CD4-positive, alpha-beta memory T cell (primary cell): Measurements from ENCODE around the gene CDK3. TPM values are rescaled to one million over a fixed set of nuclear protein-coding genes. Genes with fewer than 3 reads are reported as not detected.

Experiments used
- CTCF ChIA-PET: fragments of 350-600 bp; sonication (Branson Sonifier 250); formaldehyde crosslinking; loops from one replicate; lab custom pipeline; 2021; ENCODE audit warnings: inconsistent platforms; ENCODE audit not compliant: partially characterized antibody; lab: Charles Lee
- POLR2A ChIA-PET: fragments of 350-600 bp; sonication (Branson Sonifier 250); formaldehyde crosslinking; loops from one replicate; lab custom pipeline; 2021; ENCODE audit not compliant: partially characterized antibody; lab: Charles Lee
- DNase-seq, 5 donors: peaks; one replicate each; pipeline versions ENCODE4 v3.0.0 to v3.0.0-alpha.2; 2020 to 2022; ENCODE audit warnings: mixed read lengths in 1 of 5
- H3K27ac ChIP-seq: one replicate; pipeline ENCODE4 v1.7.0; 2013; ENCODE audit warnings: low read depth, low read length
- H3K27me3 ChIP-seq: 2 replicates; pipeline ENCODE4 v1.7.0; 2013; ENCODE audit warnings: mild to moderate bottlenecking, low read length, moderate library complexity; ENCODE audit not compliant: insufficient read depth
- H3K36me3 ChIP-seq: 2 replicates; pipeline ENCODE4 v1.7.0; 2013; ENCODE audit warnings: mild to moderate bottlenecking, low read length, moderate library complexity; ENCODE audit not compliant: insufficient read depth
- H3K4me1 ChIP-seq: 2 replicates; pipeline ENCODE4 v1.7.0; 2013; ENCODE audit warnings: mild to moderate bottlenecking, low read length, moderate library complexity; ENCODE audit not compliant: insufficient read depth
- H3K4me3 ChIP-seq, 2 donors: one replicate each; pipeline ENCODE4 v1.7.0; 2013; ENCODE audit warnings: low read length in 2 of 2, mild to moderate bottlenecking in 1 of 2
- H3K9me3 ChIP-seq, 2 donors: one replicate each; pipeline ENCODE4 v1.7.0; 2013; ENCODE audit warnings: low read length in 2 of 2, control low read depth in 1 of 2; ENCODE audit not compliant: control insufficient read depth in 1 of 2
- H3K27ac Mint-ChIP-seq, 7 donors: one replicate each; pipeline ENCODE4 v1.8.0; 2020 to 2021; ENCODE audit warnings: mixed read lengths in 7 of 7, mild to moderate bottlenecking in 6 of 7, inconsistent platforms in 3 of 7, moderate library complexity in 3 of 7
- H3K27me3 Mint-ChIP-seq, 2 donors: one replicate each; pipeline ENCODE4 v1.8.0; 2020 to 2021; ENCODE audit warnings: mixed read lengths in 2 of 2
- H3K36me3 Mint-ChIP-seq, 2 donors: one replicate each; pipeline ENCODE4 v1.8.0; 2020 to 2021; ENCODE audit warnings: mixed read lengths in 2 of 2, inconsistent platforms in 1 of 2, mild to moderate bottlenecking in 1 of 2
- H3K4me1 Mint-ChIP-seq, 4 donors: one replicate each; pipeline ENCODE4 v1.8.0; 2020 to 2021; ENCODE audit warnings: mixed read lengths in 4 of 4, mild to moderate bottlenecking in 1 of 4
- H3K4me3 Mint-ChIP-seq, 8 donors: one replicate each; pipeline ENCODE4 v1.8.0; 2020 to 2021; ENCODE audit warnings: mixed read lengths in 8 of 8, mild to moderate bottlenecking in 7 of 8, moderate library complexity in 6 of 8, inconsistent platforms in 3 of 8
- H3K9me3 Mint-ChIP-seq, 8 donors: one replicate each; pipeline ENCODE4 v1.8.0; 2020 to 2021; ENCODE audit warnings: mixed read lengths in 8 of 8, mild to moderate bottlenecking in 5 of 8, inconsistent platforms in 3 of 8, moderate library complexity in 1 of 8
- intact Hi-C: fragments of 100-400 bp; cut with micrococcal nuclease; formaldehyde crosslinking; loops from one replicate; pipeline ENCODE4 v1.15.1; 2023
- polyA plus RNA-seq, 2 donors: library from polyadenylated mRNA; unstranded; fragments of 300-500 nt; fragmentation: Illumina TruSeq; gene quantifications; one replicate each; pipeline ENCODE4 v1.2.3, GENCODE V29; 2021
- total RNA-seq, 2 experiments: library from RNA; stranded (reverse); gene quantifications; one replicate each; pipeline ENCODE4 v1.2.3, GENCODE V29; 2021

CDK3 gene
- total and polyA plus RNA-seq, 4 experiments from 2014 or later: 1.0 to 9.7 (median 5.4) TPM

GRCh38 chr17:76049239-76049638 lies 48.6 kb downstream of the CDK3 start:
- Histone ChIP-seq H3K9me3 (no peaks in the 10 kb centered on the region), H3K36me3 (peaks cover 74% of the 10 kb centered on the region), H3K4me1 (peaks cover 6% of the 10 kb centered on the region), H3K27ac (no peak overlapping the region), H3K27me3 (no peaks in the 10 kb centered on the region), H3K4me3 (no peak overlapping the region)
- H3K27ac Mint-ChIP-seq: peak overlapping the region; percentile 49 to 95 (median 80)
- H3K4me1 Mint-ChIP-seq: peaks cover 14 to 23% (median 19%) of the 10 kb centered on the region in 4 donors
- peak overlapping the region in 1 of 8 donors; percentile 7 for H3K4me3 Mint-ChIP-seq
- H3K36me3 Mint-ChIP-seq: peaks cover 66 to 76% of the 10 kb centered on the region in 2 donors
- CTCF ChIA-PET: no interaction called here
- H3K9me3 Mint-ChIP-seq: no peaks in the 10 kb centered on the region
- no peak for DNase-seq
- no peaks in the 10 kb centered on the region for H3K27me3 Mint-ChIP-seq
- POLR2A ChIA-PET: interaction anchor here (0.8 kb wide), 1 partner anchor 12 kb away, joined by 3 read pairs; no protein-coding TSS in a partner anchor
- intact Hi-C loops: loop anchor here (2.0 kb wide), 1 partner anchor 16 kb away; no protein-coding TSS in a partner anchor

DNA sequence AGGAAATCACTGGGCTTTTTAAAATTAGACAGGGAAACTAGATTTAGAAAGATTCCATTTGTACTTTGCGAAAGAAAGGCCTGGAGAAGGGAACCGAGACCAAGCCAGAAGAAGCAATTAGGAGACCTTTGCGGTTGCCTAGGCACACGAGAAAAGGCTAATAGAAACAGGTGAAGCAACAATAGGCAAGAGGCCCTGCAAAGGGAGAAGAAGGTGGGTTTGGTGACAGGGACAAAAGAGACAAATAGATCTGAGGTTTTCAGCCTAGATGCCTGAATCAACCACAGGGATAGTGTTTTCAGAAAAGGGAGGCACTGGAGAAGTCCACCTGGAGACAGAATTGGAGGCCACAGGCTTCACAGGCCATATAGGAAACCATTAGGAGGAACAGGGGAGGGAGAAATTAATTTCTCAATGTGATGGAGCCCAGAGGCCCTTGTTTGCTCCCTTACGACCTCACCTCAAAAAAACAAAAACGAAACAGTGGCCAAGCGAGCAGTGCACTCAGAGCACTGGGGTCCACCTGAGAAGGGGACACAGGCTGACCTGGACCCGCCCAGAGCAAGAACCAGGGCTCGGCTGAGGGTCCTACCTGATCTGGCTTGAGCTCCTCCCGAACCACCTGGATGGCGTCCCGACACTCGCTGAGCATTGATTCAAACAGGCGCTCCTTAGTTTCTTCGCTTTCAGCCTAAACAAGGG lies 49.3 kb downstream of the CDK3 start:
- H3K4me3 ChIP-seq: no peak overlapping the region
- peaks cover 66% of the 10 kb centered on the region for H3K36me3 ChIP-seq
- H3K4me3 Mint-ChIP-seq: no peak overlapping the region
- H3K27ac Mint-ChIP-seq: peak overlapping the region in 5 of 7 donors; percentile 53 to 90 (median 74)
- peaks cover 14 to 23% (median 19%) of the 10 kb centered on the region in 4 donors for H3K4me1 Mint-ChIP-seq
- no peak overlapping the region for H3K27ac ChIP-seq
- ChIA-PET POLR2A (interaction anchor here (0.8 kb wide), 1 partner anchor 11 kb away, joined by 3 read pairs; no protein-coding TSS in a partner anchor), CTCF (no interaction called here)
- H3K27me3 ChIP-seq: no peaks in the 10 kb centered on the region
- DNase-seq: no peak
- H3K4me1 ChIP-seq: peaks cover 6% of the 10 kb centered on the region
- no peaks in the 10 kb centered on the region for H3K9me3 Mint-ChIP-seq
- no peaks in the 10 kb centered on the region for H3K9me3 ChIP-seq
- intact Hi-C loops: loop anchor here (2.0 kb wide), 1 partner anchor 15 kb away; no protein-coding TSS in a partner anchor
- no peaks in the 10 kb centered on the region for H3K27me3 Mint-ChIP-seq
- H3K36me3 Mint-ChIP-seq: peaks cover 59 to 71% of the 10 kb centered on the region in 2 donors

DNA sequence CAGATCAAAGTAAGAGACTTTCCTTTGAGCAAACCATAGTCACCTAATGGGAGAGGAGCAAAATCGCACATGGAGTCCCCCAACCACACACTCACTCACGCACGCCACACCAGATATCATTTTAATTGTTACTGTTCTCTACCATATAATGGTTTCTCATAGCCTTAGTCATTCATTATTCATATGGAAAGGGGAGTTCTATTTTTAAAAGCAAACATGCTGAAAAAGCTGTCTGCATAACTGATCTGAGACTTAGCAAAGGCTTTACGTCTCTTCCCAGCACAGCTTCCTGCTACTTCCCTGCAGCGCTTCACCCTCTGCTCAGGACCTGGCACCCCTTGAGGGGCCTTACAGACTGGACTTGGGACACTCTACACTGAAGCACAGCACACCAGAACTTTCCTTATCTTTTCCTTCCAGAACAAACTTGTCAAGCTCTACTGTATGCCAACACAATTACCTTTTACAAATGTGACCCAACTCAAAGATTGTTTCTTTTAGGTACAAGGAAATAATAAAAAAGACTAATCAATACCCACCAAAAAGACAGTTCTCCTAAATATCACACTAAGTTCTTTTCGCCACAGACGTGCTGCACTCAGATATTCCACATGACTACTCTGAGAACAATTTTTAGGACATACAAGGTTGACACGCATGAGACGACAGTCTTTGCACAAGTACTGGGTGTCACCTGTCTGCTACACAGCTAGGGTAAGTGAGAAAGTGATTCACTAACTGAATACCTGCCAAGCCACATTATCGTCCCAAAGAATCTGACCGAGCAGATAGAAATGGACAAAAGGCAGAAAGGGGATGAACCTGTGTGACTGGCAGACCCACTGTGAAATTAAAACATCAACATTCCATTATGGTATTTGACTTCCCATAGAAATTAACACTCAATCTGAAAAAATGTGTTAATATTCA lies 50.1 kb downstream of the CDK3 start:
- no peak overlapping the region for H3K27ac ChIP-seq
- H3K4me3 ChIP-seq: no peak overlapping the region
- ChIA-PET POLR2A (no interaction called here), CTCF (no interaction called here)
- H3K27ac Mint-ChIP-seq: peak overlapping the region in 5 of 7 donors; percentile 19 to 70 (median 56)
- DNase-seq: no peak
- H3K4me3 Mint-ChIP-seq: no peak overlapping the region
- intact Hi-C loops: no loop called here
- no peaks in the 10 kb centered on the region for H3K9me3 Mint-ChIP-seq
- no peaks in the 10 kb centered on the region for H3K27me3 ChIP-seq
- H3K4me1 ChIP-seq: peaks cover 6% of the 10 kb centered on the region
- peaks cover 14 to 23% (median 19%) of the 10 kb centered on the region in 4 donors for H3K4me1 Mint-ChIP-seq
- H3K36me3 ChIP-seq: peaks cover 60% of the 10 kb centered on the region
- H3K27me3 Mint-ChIP-seq: no peaks in the 10 kb centered on the region
- H3K9me3 ChIP-seq: no peaks in the 10 kb centered on the region
- peaks cover 54 to 63% of the 10 kb centered on the region in 2 donors for H3K36me3 Mint-ChIP-seq

GRCh38 chr17:76051561-76051960 lies 50.9 kb downstream of the CDK3 start:
- POLR2A ChIA-PET: no interaction called here
- Histone ChIP-seq H3K4me3 (no peak overlapping the region), H3K27me3 (no peaks in the 10 kb centered on the region), H3K9me3 (no peaks in the 10 kb centered on the region), H3K27ac (no peak overlapping the region), H3K36me3 (peaks cover 60% of the 10 kb centered on the region), H3K4me1 (peaks cover 6% of the 10 kb centered on the region)
- intact Hi-C loops: no loop called here
- Mint-ChIP-seq H3K9me3 (no peaks in the 10 kb centered on the region), H3K27me3 (no peaks in the 10 kb centered on the region), H3K27ac (peak overlapping the region in 2 of 7 donors; percentile 64 to 78), H3K4me3 (no peak overlapping the region), H3K36me3 (peaks cover 54 to 64% of the 10 kb centered on the region in 2 donors), H3K4me1 (peaks cover 17 to 28% (median 21%) of the 10 kb centered on the region in 4 donors)
- DNase-seq: no peak
- CTCF ChIA-PET: no interaction called here

DNA sequence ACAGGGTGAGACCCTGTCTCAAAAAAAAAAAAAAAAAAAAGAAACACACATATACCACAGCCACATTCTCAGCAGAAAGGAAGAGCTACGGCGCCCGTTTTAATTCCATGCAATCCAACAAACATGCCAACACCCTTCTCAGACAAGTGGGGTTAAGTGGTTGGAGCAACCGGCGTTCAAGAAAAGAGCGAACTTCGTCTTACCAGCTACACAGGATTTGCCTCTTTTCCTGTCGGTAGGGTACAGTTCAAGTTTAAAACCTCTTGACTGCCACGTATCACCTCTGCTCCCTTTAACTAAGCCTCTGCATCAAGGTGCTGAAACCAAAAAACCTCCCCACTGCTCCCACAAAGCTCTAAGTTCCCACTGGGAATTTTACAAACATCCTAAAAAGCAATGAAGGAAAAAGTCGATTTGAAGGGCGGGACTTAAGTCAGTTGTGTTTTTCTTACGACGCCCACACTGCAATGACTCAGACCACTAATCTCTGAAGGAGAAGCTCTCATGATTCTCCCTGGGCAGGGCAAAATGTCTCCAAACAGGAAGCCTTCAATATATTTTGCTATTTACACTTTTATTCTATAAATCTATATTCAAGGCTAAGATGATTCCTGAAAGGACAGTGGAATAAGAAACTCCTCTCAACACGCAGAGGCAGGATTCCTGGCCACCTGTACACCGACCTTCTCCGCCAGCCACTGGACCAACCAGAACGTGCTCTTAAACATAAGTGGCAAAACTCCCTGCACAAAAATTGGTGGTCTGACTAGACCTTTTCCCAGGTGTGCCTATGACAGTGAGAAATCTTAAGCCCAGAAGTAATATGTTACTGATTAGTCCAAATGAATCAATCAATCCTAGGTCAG lies 52.8 kb downstream of the CDK3 start:
- CTCF ChIA-PET: interaction anchor here (1.0 to 2.2 kb wide), 2 partner anchors 10 to 39 kb away, joined by 4 to 12 read pairs; no protein-coding TSS in a partner anchor
- Histone ChIP-seq H3K36me3 (peaks cover 71% of the 10 kb centered on the region), H3K4me3 (no peak overlapping the region), H3K27me3 (no peaks in the 10 kb centered on the region), H3K4me1 (peaks cover 6% of the 10 kb centered on the region), H3K27ac (no peak overlapping the region), H3K9me3 (no peaks in the 10 kb centered on the region)
- intact Hi-C loops: no loop called here
- no peaks in the 10 kb centered on the region for H3K9me3 Mint-ChIP-seq
- POLR2A ChIA-PET: interaction anchor here (0.6 to 2.7 kb wide), 4 partner anchors 11 to 213 kb away, joined by 3 to 7 read pairs (median 3); no protein-coding TSS in a partner anchor
- peaks cover 54 to 69% of the 10 kb centered on the region in 2 donors for H3K36me3 Mint-ChIP-seq
- no peaks in the 10 kb centered on the region for H3K27me3 Mint-ChIP-seq
- no peak for DNase-seq
- peak overlapping the region in 4 of 7 donors; percentile 31 to 52 (median 42) for H3K27ac Mint-ChIP-seq
- peaks cover 14 to 23% (median 20%) of the 10 kb centered on the region in 4 donors for H3K4me1 Mint-ChIP-seq
- H3K4me3 Mint-ChIP-seq: no peak overlapping the region

GRCh38 chr17:76054112-76054476 lies 53.4 kb downstream of the CDK3 start:
- H3K4me1 Mint-ChIP-seq: peaks cover 8 to 19% (median 15%) of the 10 kb centered on the region in 4 donors
- POLR2A ChIA-PET: interaction anchor here (0.9 to 2.7 kb wide), 3 partner anchors 10 to 213 kb away, joined by 3 to 7 read pairs (median 3); no protein-coding TSS in a partner anchor
- peaks cover 3% of the 10 kb centered on the region for H3K4me1 ChIP-seq
- no peaks in the 10 kb centered on the region for H3K27me3 Mint-ChIP-seq
- H3K9me3 Mint-ChIP-seq: no peaks in the 10 kb centered on the region
- intact Hi-C loops: no loop called here
- H3K36me3 ChIP-seq: peaks cover 72% of the 10 kb centered on the region
- H3K9me3 ChIP-seq: no peaks in the 10 kb centered on the region
- H3K27me3 ChIP-seq: no peaks in the 10 kb centered on the region
- H3K4me3 Mint-ChIP-seq: no peak overlapping the region
- H3K27ac Mint-ChIP-seq: peak overlapping the region in 3 of 7 donors; percentile 39 to 53 (median 52)
- no peak for DNase-seq
- CTCF ChIA-PET: interaction anchor here (2.2 kb wide), 1 partner anchor 40 kb away, joined by 12 read pairs; no protein-coding TSS in a partner anchor
- H3K27ac ChIP-seq: no peak overlapping the region
- H3K36me3 Mint-ChIP-seq: peaks cover 53 to 68% of the 10 kb centered on the region in 2 donors
- H3K4me3 ChIP-seq: no peak overlapping the region
